ENCODE results near the gene NFATC1.

The NFATC1 gene

DNA sequence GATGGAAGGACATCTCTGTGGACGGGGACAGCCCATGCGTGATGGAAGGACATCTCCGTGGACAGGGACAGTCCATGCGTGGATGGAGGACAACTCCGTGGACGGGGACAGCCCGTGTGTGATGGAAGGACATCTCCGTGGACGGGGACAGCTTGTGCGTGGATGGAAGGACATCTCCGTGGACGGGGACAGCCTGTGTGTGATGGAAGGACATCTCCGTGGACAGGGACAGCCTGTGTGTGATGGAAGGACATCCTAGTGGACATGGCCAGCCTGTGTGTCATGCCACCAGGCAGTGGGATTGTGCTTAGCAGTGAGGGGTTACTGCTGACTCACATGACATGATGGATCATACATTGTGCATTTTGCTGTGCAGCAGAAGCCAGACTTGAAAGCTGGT is 30.0 kb upstream of the NFATC1 start:
- no peak overlapping the region for H3K27ac ChIP-seq (ENCODE audit: low read depth, low read length, severe bottlenecking)
- 94 to 98% methylated on average over 13 of the region's 13 CpGs for WGBS, 2 experiments (ENCODE audit: insufficient coverage in 2 of 2)

DNA sequence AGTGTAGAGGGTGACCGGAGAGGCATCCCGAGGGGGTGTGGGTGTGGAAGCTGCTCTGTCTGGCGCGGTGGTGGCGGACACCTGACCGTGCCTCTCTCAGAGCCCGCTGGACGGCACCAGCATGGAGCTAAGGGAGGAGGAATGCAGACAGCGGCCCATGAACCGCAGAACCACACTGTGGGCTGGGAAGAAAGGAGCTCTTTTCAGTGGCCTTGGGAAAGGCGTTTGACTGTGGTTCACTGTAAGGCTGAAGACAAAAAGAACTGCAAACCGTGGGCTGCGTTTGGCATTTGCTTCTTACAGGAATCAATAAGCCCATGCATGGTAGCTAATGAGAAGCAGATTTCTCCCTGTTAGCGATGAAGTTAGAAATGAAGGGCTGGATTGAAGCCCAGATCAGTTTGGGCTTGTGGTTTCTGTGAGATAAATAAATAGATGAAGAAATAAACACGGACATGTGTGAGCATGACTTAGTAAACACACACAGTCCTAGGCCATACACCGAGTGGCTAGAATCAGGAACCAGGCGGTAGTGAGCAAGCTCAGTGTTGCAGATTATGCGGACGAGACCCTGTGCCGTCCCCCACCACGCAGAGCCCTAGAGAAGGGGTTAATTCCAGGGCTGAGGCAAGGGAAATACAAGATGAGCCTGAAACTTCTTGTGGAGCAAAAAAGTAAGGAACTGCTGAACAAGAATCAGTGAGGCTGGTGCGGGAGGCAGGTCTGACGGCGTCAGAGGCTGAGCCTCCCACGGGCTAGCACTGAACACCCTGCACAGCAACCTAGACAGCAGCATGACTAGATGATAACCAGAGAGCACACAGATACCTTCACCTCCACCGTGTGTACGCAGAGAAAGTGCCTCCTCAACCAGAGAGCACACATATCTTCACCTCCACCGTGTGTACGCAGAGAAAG is 29.3 kb upstream of the NFATC1 start:
- WGBS, 2 experiments (ENCODE audit: insufficient coverage in 2 of 2): 89 to 91% methylated on average over 25 of the region's 29 CpGs
- Histone ChIP-seq H3K36me3 (ENCODE audit: control insufficient read depth, insufficient read depth, low read length) (peaks cover 24% of the 10 kb centered on the region), H3K4me3 (ENCODE audit: extremely low read depth, insufficient read depth, low read length, poor library complexity, severe bottlenecking) (no peak overlapping the region), H3K27ac (ENCODE audit: low read depth, low read length, severe bottlenecking) (no peak overlapping the region), H3K9me3 (ENCODE audit: control insufficient read depth, low read length) (no peaks in the 10 kb centered on the region), H3K4me1 (ENCODE audit: control insufficient read depth, insufficient read depth, low read length, poor library complexity, severe bottlenecking) (no peaks in the 10 kb centered on the region)

More for the DNA sequence above, 30.0 kb upstream of the NFATC1 start:
- Histone ChIP-seq H3K4me1 (ENCODE audit: control insufficient read depth, insufficient read depth, low read length, poor library complexity, severe bottlenecking) (no peaks in the 10 kb centered on the region), H3K9me3 (ENCODE audit: control insufficient read depth, low read length) (no peaks in the 10 kb centered on the region), H3K4me3 (ENCODE audit: extremely low read depth, insufficient read depth, low read length, poor library complexity, severe bottlenecking) (no peak overlapping the region), H3K36me3 (ENCODE audit: control insufficient read depth, insufficient read depth, low read length) (peaks cover 29% of the 10 kb centered on the region)

DNA sequence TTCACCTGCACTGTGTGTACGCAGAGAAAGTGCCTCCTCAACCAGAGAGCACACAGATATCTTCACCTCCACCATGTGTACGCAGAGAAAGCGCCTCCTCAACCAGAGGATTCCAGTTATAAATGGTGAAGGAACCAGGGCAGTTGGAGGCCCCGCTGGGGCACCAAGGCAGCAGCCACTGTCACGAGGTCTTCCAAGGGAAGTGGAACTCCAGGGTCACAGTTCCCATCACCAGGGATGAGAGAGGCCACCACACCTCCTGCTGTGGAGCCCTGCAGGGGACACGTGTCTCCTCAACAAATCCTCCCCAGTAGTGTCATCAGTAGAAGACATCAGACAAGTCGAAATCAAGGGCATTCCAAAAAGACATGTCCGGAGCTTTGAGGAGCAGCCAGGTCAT is 28.2 kb upstream of the NFATC1 start:
- H3K36me3 ChIP-seq (ENCODE audit: control insufficient read depth, insufficient read depth, low read length): peaks cover 16% of the 10 kb centered on the region

DNA sequence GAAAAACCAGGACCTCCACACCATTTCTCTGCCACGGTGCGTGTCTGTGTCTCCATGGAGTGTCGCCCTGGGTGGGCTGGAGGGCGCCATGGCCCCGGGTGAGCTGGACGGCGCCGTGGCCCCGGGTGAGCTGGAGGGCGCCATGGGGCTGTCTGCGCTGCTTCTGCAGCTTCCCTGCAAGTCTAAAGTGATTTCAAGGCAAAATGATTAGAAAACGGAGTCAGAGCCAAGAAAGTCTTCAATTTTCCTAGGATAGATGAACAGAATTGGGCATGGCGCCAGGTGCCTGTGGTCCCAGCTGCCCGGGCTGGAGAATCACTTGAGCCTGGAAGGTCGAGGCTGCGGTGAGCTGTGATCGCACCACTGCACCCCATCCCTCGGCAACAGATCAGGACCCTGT is 27.7 kb upstream of the NFATC1 start:
- Histone ChIP-seq H3K4me3 (ENCODE audit: extremely low read depth, insufficient read depth, low read length, poor library complexity, severe bottlenecking) (no peak overlapping the region), H3K4me1 (ENCODE audit: control insufficient read depth, insufficient read depth, low read length, poor library complexity, severe bottlenecking) (no peaks in the 10 kb centered on the region), H3K36me3 (ENCODE audit: control insufficient read depth, insufficient read depth, low read length) (peaks cover 14% of the 10 kb centered on the region), H3K9me3 (ENCODE audit: control insufficient read depth, low read length) (no peaks in the 10 kb centered on the region), H3K27ac (ENCODE audit: low read depth, low read length, severe bottlenecking) (no peak overlapping the region)
- 89 to 91% methylated on average over 18 of the region's 18 CpGs for WGBS, 2 experiments (ENCODE audit: insufficient coverage in 2 of 2)

More for the DNA sequence above, 28.2 kb upstream of the NFATC1 start:
- Histone ChIP-seq H3K27ac (ENCODE audit: low read depth, low read length, severe bottlenecking) (no peak overlapping the region), H3K4me3 (ENCODE audit: extremely low read depth, insufficient read depth, low read length, poor library complexity, severe bottlenecking) (no peak overlapping the region), H3K4me1 (ENCODE audit: control insufficient read depth, insufficient read depth, low read length, poor library complexity, severe bottlenecking) (no peaks in the 10 kb centered on the region), H3K9me3 (ENCODE audit: control insufficient read depth, low read length) (no peaks in the 10 kb centered on the region)
- WGBS, 2 experiments (ENCODE audit: insufficient coverage in 2 of 2): 96 to 98% methylated on average over 5 to 6 of the region's 8 CpGs

DNA sequence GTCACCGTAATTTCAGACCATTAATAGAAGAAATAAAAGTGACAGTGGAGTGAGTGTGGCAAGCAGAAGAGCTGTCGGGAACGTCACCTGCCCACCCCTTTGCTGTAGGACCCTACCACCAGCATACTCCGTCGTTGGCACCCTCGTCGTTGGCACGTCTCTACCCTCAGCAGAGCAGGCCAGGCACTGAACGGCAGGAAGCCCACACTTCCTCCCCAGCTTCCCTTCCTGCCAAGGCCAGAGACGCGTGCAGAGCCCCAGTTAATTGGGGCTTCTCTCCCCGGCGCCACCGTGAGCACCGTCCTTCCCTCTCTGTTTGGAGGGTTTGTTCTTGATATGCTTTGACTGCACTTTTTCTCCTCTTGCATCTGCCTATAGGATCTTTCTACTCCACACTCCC is 27.0 kb upstream of the NFATC1 start:
- H3K27ac ChIP-seq (ENCODE audit: low read depth, low read length, severe bottlenecking): no peak overlapping the region
- WGBS, 2 experiments (ENCODE audit: insufficient coverage in 2 of 2): 94 to 99% methylated on average over 5 to 10 of the region's 15 CpGs

DNA sequence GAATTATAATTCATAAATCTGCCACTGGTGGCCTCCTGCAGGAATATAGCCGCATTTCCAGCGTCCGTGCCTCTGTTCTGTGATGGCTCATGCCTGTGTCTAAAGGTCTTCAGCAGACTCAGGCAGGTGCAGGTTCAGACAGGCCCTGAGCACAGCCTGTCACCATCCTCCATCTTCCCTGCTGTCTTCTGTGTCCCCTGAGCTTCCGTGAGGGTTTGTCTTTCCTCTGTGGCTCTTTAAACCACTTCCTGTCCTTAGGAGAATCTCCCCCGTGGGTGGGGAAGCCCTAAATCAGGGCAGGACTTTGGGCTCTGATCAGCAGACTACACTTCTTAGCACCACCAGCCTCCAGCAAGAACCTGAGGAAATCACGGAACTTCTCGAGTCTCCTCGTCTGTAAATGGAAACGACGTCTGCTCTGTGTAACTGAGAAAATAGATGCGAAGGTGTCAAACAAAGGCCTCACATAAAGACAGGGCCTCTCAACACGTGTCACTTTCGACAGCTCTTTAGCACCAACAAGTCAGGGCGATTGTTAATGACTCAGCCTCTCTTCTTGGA is 24.1 kb upstream of the NFATC1 start:
- Histone ChIP-seq H3K36me3 (ENCODE audit: control insufficient read depth, insufficient read depth, low read length) (peaks cover 7% of the 10 kb centered on the region), H3K4me3 (ENCODE audit: extremely low read depth, insufficient read depth, low read length, poor library complexity, severe bottlenecking) (no peak overlapping the region), H3K27ac (ENCODE audit: low read depth, low read length, severe bottlenecking) (no peak overlapping the region), H3K4me1 (ENCODE audit: control insufficient read depth, insufficient read depth, low read length, poor library complexity, severe bottlenecking) (no peaks in the 10 kb centered on the region), H3K9me3 (ENCODE audit: control insufficient read depth, low read length) (no peaks in the 10 kb centered on the region)
- WGBS, 2 experiments (ENCODE audit: insufficient coverage in 2 of 2): 87 to 93% methylated on average over 13 to 14 of the region's 14 CpGs

More for the DNA sequence above, 27.0 kb upstream of the NFATC1 start:
- Histone ChIP-seq H3K4me1 (ENCODE audit: control insufficient read depth, insufficient read depth, low read length, poor library complexity, severe bottlenecking) (no peaks in the 10 kb centered on the region), H3K9me3 (ENCODE audit: control insufficient read depth, low read length) (no peaks in the 10 kb centered on the region), H3K4me3 (ENCODE audit: extremely low read depth, insufficient read depth, low read length, poor library complexity, severe bottlenecking) (no peak overlapping the region), H3K36me3 (ENCODE audit: control insufficient read depth, insufficient read depth, low read length) (peaks cover 10% of the 10 kb centered on the region)

DNA sequence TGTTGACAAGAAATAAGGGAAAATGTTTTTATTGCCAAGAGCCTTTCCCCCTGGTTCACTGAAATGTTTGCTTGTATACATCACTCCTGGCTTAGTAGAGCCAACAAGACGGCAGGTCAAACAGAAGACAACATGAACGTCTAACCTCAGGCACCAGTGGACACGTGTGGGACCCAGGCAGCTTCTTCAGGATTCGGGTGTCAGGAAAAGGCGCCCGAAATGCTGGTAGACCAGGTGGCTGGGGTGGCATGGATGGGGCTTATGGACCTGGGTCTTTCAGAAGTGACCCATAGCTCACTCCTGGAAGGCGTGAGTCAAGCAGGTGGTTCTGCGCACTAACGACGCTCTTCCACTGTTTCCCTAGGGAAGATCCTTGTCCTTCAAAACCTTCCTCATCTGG is 23.3 kb upstream of the NFATC1 start:
- 94 to 95% methylated on average over 10 of the region's 10 CpGs for whole genome bisulfite sequencing, 2 experiments (ENCODE audit: insufficient coverage in 2 of 2)
- peaks cover 5% of the 10 kb centered on the region for H3K36me3 ChIP-seq (ENCODE audit: control insufficient read depth, insufficient read depth, low read length)
- H3K9me3 ChIP-seq (ENCODE audit: control insufficient read depth, low read length): no peaks in the 10 kb centered on the region
- no peaks in the 10 kb centered on the region for H3K4me1 ChIP-seq (ENCODE audit: control insufficient read depth, insufficient read depth, low read length, poor library complexity, severe bottlenecking)
- H3K27ac ChIP-seq (ENCODE audit: low read depth, low read length, severe bottlenecking): no peak overlapping the region
- no peak overlapping the region for H3K4me3 ChIP-seq (ENCODE audit: extremely low read depth, insufficient read depth, low read length, poor library complexity, severe bottlenecking)

DNA sequence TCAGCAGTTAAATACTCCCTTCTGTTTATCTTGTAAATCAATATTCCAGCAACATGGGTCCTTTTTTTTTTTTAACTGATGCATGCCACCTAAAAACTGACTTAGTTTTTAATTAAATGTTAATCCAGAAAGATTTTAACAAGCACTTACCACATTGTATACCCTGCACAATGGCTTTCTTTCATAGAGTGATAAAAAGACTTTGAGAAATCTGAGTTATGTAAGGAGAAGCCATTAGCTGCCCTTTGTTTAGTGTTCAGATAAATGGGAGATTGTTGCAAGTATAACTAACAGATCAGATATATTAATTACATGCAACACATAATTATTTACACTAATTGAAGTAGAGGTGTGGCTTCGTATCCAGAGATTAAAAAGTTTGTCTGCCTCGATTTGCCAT is 22.7 kb upstream of the NFATC1 start:
- no peaks in the 10 kb centered on the region for H3K4me1 ChIP-seq (ENCODE audit: control insufficient read depth, insufficient read depth, low read length, poor library complexity, severe bottlenecking)
- WGBS, 2 experiments (ENCODE audit: insufficient coverage in 2 of 2): 84 to 88% methylated on average over 1 to 2 of the region's 2 CpGs
- no peaks in the 10 kb centered on the region for H3K36me3 ChIP-seq (ENCODE audit: control insufficient read depth, insufficient read depth, low read length)
- H3K27ac ChIP-seq (ENCODE audit: low read depth, low read length, severe bottlenecking): no peak overlapping the region
- H3K9me3 ChIP-seq (ENCODE audit: control insufficient read depth, low read length): no peaks in the 10 kb centered on the region
- no peak overlapping the region for H3K4me3 ChIP-seq (ENCODE audit: extremely low read depth, insufficient read depth, low read length, poor library complexity, severe bottlenecking)

DNA sequence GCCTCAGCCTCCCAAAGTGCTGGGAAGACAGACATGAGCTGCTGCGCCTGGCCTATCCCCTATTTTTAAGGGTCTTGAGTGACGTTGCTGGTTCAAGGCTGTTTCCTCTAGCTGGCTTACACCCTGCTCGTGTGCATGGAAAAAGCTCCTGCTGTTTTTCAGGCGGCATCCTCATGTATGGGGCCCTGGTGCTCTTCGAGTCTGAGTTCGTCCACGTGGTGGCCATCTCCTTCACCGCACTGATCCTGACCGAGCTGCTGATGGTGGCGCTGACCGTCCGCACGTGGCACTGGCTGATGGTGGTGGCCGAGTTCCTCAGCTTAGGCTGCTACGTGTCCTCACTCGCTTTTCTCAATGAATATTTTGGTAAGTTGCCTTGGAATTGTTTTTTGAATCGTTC is 22.0 kb upstream of the NFATC1 start:
- H3K36me3 ChIP-seq (ENCODE audit: control insufficient read depth, insufficient read depth, low read length): no peaks in the 10 kb centered on the region
- WGBS, 2 experiments (ENCODE audit: insufficient coverage in 2 of 2): 91 to 94% methylated on average over 17 of the region's 17 CpGs
- H3K4me3 ChIP-seq (ENCODE audit: extremely low read depth, insufficient read depth, low read length, poor library complexity, severe bottlenecking): no peak overlapping the region
- no peaks in the 10 kb centered on the region for H3K9me3 ChIP-seq (ENCODE audit: control insufficient read depth, low read length)
- H3K4me1 ChIP-seq (ENCODE audit: control insufficient read depth, insufficient read depth, low read length, poor library complexity, severe bottlenecking): peaks cover 3% of the 10 kb centered on the region
- H3K27ac ChIP-seq (ENCODE audit: low read depth, low read length, severe bottlenecking): no peak overlapping the region

DNA sequence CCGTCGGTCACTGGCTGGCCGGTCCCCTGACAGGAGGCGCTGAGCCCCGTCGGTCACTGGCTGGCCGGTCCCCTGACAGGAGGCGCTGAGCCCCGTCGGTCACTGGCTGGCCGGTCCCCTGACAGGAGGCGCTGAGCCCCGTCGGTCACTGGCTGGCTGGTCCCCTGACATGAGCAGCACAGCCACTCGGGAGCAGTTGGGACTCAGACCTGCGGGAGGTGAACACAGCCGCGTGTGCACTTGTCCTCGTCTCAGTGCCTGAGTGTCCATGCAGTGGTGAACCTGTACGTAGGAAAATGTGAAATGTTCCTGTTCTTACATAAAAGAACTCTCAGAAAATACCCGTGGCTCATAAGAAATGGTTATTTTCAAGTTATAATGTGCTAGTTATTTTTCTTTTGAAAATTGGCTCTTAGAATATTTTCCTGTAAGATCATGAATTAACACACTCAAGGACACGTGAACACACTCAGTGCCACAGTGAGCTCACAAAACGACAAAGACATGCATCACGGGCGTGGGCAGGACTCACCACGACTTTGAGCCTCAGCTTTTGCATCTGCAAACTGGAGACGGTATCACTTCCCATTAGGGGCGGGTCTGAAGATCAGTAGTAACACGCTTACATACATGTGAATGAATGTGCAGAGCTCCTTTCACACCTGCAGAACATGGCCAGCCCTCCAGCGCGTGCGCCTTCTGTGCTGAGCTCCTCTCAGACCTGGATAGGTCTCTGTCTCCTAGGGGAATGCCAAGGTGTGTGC is 21.1 kb upstream of the NFATC1 start:
- no peak overlapping the region for H3K4me3 ChIP-seq (ENCODE audit: extremely low read depth, insufficient read depth, low read length, poor library complexity, severe bottlenecking)
- 94 to 97% methylated on average over 18 to 20 of the region's 32 CpGs for WGBS, 2 experiments (ENCODE audit: insufficient coverage in 2 of 2)
- H3K4me1 ChIP-seq (ENCODE audit: control insufficient read depth, insufficient read depth, low read length, poor library complexity, severe bottlenecking): peaks cover 3% of the 10 kb centered on the region
- no peaks in the 10 kb centered on the region for H3K36me3 ChIP-seq (ENCODE audit: control insufficient read depth, insufficient read depth, low read length)
- H3K27ac ChIP-seq (ENCODE audit: low read depth, low read length, severe bottlenecking): no peak overlapping the region
- no peaks in the 10 kb centered on the region for H3K9me3 ChIP-seq (ENCODE audit: control insufficient read depth, low read length)
